Vagina (tissue), 2 donors: Measurements from ENCODE around the gene SIAH2.

Experiments used
- CTCF ChIP-seq, 3 experiments: fragments of 450-650 bp in 2 of 3; fragments of 200-600 bp in 1 of 3; sonication (generic) in 1 of 3; IDR thresholded peaks; one replicate each; pipeline ENCODE4 v1.5.1; 2017 to 2019; ENCODE audit warnings: antibody characterized with exemption in 3 of 3, mild to moderate bottlenecking in 2 of 3, moderate library complexity in 2 of 3
- POLR2A ChIP-seq, 2 donors: fragments of 450-650 bp; IDR thresholded peaks; one replicate each; pipeline ENCODE4 v1.6.1; 2017; ENCODE audit warnings: antibody characterized with exemption in 2 of 2, mild to moderate bottlenecking in 2 of 2, moderate library complexity in 2 of 2
- POLR2AphosphoS5 ChIP-seq, 2 donors: sonication (generic); formaldehyde crosslinking; IDR thresholded peaks; one replicate each; pipeline ENCODE4 v1.9.0; 2017; ENCODE audit warnings: antibody characterized with exemption in 2 of 2, mild to moderate bottlenecking in 2 of 2, low read depth in 1 of 2; ENCODE audit not compliant: insufficient read depth in 1 of 2

DNA sequence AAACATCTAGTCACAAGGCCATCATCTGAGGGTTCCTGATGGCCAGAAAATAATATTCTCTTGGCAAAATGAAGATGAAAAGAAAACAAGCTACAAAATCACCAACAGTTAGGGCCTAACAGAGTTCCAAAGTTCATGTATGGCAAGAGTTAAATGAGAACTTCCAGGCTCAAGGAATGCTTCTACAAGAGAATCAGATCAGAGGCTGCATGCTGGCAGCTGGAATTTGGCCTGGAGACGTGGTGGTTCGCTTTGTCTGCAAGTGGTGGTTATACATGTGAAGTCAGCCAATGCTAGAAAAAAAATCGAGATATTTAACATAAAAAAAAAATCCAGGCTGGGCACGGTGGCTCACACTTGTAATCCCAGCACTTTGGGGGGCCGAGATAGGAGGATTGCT, 5.6 kb downstream of the SIAH2 start:
- TF ChIP-seq CTCF (IDR thresholded peaks at IDR 0.05) (no peak), POLR2AphosphoS5 (IDR thresholded peaks at IDR 0.05; ENCODE audit: insufficient read depth in 1 of 2, low read depth in 1 of 2) (no peak), POLR2A (IDR thresholded peaks at IDR 0.05) (no peak)
